CD14-positive monocyte (primary cell): ENCODE data around the gene TGIF2. TPM values are rescaled to one million over a fixed set of nuclear protein-coding genes. Genes with fewer than 3 reads are reported as not detected.

Experiments
- DNase-seq, 3 donors: peaks; one replicate each; pipeline ENCODE4 v3.0.0-alpha.2; 2011 to 2022
- H2AFZ ChIP-seq: 2 replicates; pipeline ENCODE4 v1.6.0; 2012; ENCODE audit warnings: mild to moderate bottlenecking, low read depth, low read length, inconsistent platforms; ENCODE audit not compliant: insufficient read depth, poor library complexity, severe bottlenecking
- H3K27ac ChIP-seq, 2 donors: 1 replicate in 1 of 2; 2 replicates in 1 of 2; pipeline ENCODE4 v1.5.1; 2012 to 2013; ENCODE audit warnings: low read length in 2 of 2, control low read depth in 1 of 2, inconsistent platforms in 1 of 2, low read depth in 1 of 2, mild to moderate bottlenecking in 1 of 2
- H3K27me3 ChIP-seq, 2 donors: one replicate each; pipeline versions ENCODE4 v1.6.0 to v1.6.1; 2011 to 2013; ENCODE audit warnings: low read length in 2 of 2; ENCODE audit not compliant: control insufficient read depth in 2 of 2, insufficient read depth in 2 of 2
- H3K36me3 ChIP-seq, 2 donors: replicated peaks in 1 of 2; 1 replicate in 1 of 2; 2 replicates in 1 of 2; pipeline versions ENCODE4 v1.5.1 to v1.6.1; 2012 to 2013; ENCODE audit warnings: low read length in 2 of 2, control low read depth in 1 of 2, inconsistent platforms in 1 of 2, mild to moderate bottlenecking in 1 of 2; ENCODE audit not compliant: insufficient read depth in 2 of 2, control insufficient read depth in 1 of 2
- H3K4me1 ChIP-seq, 2 donors: 1 replicate in 1 of 2; 2 replicates in 1 of 2; pipeline versions ENCODE4 v1.5.1 to v1.6.1; 2012 to 2013; ENCODE audit warnings: low read length in 2 of 2, control low read depth in 1 of 2, inconsistent platforms in 1 of 2, mild to moderate bottlenecking in 1 of 2, moderate library complexity in 1 of 2; ENCODE audit not compliant: insufficient read depth in 2 of 2, control insufficient read depth in 1 of 2
- H3K4me2 ChIP-seq: replicated peaks from 2 replicates; pipeline ENCODE3; 2012; ENCODE audit warnings: low read length, moderate library complexity, mild to moderate bottlenecking; ENCODE audit not compliant: poor library complexity, severe bottlenecking; ENCODE audit errors: extremely low read depth
- H3K4me3 ChIP-seq, 3 experiments: fragments of 200-600 bp in 1 of 3; sonication (generic) in 1 of 3; replicated peaks in 1 of 3; 1 replicate in 2 of 3; 2 replicates in 1 of 3; pipeline ENCODE4 v1.5.1; 2011 to 2013; ENCODE audit warnings: low read length in 3 of 3, mild to moderate bottlenecking in 3 of 3, control low read depth in 2 of 3, low read depth in 2 of 3, inconsistent platforms in 1 of 3, moderate library complexity in 1 of 3
- H3K79me2 ChIP-seq: 2 replicates; pipeline ENCODE4 v1.6.0; 2012; ENCODE audit warnings: mild to moderate bottlenecking, control low read depth, inconsistent platforms, low read length, moderate library complexity; ENCODE audit not compliant: insufficient read depth
- H3K9ac ChIP-seq: 2 replicates; pipeline ENCODE4 v1.6.0; 2017; ENCODE audit warnings: low read length, mild to moderate bottlenecking; ENCODE audit not compliant: insufficient read depth, poor library complexity, severe bottlenecking
- H3K9me3 ChIP-seq, 2 donors: replicated peaks in 1 of 2; 1 replicate in 1 of 2; 2 replicates in 1 of 2; pipeline versions ENCODE4 v1.5.1 to v1.6.1; 2012 to 2013; ENCODE audit warnings: low read length in 2 of 2, control low read depth in 1 of 2; ENCODE audit not compliant: control insufficient read depth in 1 of 2, insufficient read depth in 1 of 2
- H4K20me1 ChIP-seq: 2 replicates; pipeline ENCODE4 v1.6.0; 2012; ENCODE audit warnings: mild to moderate bottlenecking, low read length, control low read depth, moderate library complexity; ENCODE audit not compliant: insufficient read depth
- H3K27ac Mint-ChIP-seq, 7 donors: one replicate each; pipeline ENCODE4 v1.8.0; 2020; ENCODE audit warnings: mild to moderate bottlenecking in 7 of 7, mixed read lengths in 7 of 7, moderate library complexity in 6 of 7, inconsistent platforms in 2 of 7
- H3K27me3 Mint-ChIP-seq, 3 donors: one replicate each; pipeline ENCODE4 v1.8.0; 2021 to 2022; ENCODE audit warnings: low read depth in 3 of 3, mild to moderate bottlenecking in 3 of 3, mixed read lengths in 3 of 3, moderate library complexity in 3 of 3, inconsistent platforms in 1 of 3
- H3K36me3 Mint-ChIP-seq, 2 donors: one replicate each; pipeline ENCODE4 v1.8.0; 2020; ENCODE audit warnings: mixed read lengths in 2 of 2, inconsistent platforms in 1 of 2, mild to moderate bottlenecking in 1 of 2
- H3K4me1 Mint-ChIP-seq: one replicate; pipeline ENCODE4 v1.8.0; 2020; ENCODE audit warnings: mild to moderate bottlenecking, mixed read lengths
- H3K4me3 Mint-ChIP-seq, 2 donors: one replicate each; pipeline ENCODE4 v1.8.0; 2020; ENCODE audit warnings: mild to moderate bottlenecking in 2 of 2, mixed read lengths in 2 of 2, moderate library complexity in 1 of 2
- H3K9me3 Mint-ChIP-seq, 7 donors: one replicate each; pipeline ENCODE4 v1.8.0; 2020 to 2022; ENCODE audit warnings: mixed read lengths in 7 of 7, mild to moderate bottlenecking in 6 of 7, moderate library complexity in 6 of 7, inconsistent platforms in 2 of 7
- WGBS: methylation state at CpG from one replicate; pipeline ENCODE4 v1.1.5; 2013; ENCODE audit warnings: missing lambda C conversion rate; ENCODE audit not compliant: insufficient coverage; 5-methylcytosine and 5-hydroxymethylcytosine counted together
- intact Hi-C, 2 donors: fragments of 100-400 bp; cut with micrococcal nuclease; formaldehyde crosslinking; loops; one replicate each; pipeline versions ENCODE4 v1.15.0 to v1.15.1; 2023
- polyA plus RNA-seq, 3 donors: library from polyadenylated mRNA; depleted of rRNA in 1 of 3; unstranded in 2 of 3; stranded (reverse) in 1 of 3; fragments of 300-500 nt in 2 of 3; fragments of >200 nt in 1 of 3; fragmentation: Illumina TruSeq in 2 of 3; gene quantifications; 1 replicate in 2 of 3; 2 replicates in 1 of 3; pipeline ENCODE4 v1.2.3, GENCODE V29; 2012 to 2021
- TF ChIP-seq, protein P1 (sequence below): fragments of 200-600 bp; IDR thresholded peaks from one replicate; pipeline ENCODE4 v1.8.0; 2022; ENCODE audit warnings: antibody characterized with exemption, mild to moderate bottlenecking

Gene TGIF2
- polyA plus RNA-seq, 3 donors: 11.0 to 15.9 (median 12.2) TPM

DNA sequence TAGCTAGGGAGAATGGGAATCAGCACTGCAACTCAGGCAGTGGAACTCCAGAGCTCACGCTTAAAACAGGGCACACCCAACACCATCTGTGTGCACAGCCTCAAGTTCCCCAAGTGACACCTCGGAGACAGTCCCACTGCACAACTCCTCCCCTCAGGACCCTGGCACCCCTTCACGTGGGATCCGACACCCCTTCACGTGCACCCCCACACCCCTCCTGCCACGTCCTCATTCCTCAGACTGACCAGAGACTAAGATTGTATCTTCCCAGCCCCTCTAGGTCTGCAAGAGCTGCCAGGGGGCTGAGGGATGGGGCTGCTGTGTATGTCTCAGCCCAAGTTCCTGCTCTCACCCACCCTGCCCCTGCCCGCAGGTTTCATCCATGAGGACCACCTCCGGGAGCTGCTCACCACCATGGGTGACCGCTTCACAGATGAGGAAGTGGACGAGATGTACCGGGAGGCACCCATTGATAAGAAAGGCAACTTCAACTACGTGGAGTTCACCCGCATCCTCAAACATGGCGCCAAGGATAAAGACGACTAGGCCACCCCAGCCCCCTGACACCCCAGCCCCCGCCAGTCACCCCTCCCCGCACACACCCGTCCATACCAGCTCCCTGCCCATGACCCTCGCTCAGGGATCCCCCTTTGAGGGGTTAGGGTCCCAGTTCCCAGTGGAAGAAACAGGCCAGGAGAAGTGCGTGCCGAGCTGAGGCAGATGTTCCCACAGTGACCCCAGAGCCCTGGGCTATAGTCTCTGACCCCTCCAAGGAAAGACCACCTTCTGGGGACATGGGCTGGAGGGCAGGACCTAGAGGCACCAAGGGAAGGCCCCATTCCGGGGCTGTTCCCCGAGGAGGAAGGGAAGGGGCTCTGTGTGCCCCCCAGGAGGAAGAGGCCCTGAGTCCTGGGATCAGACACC, 24.4 kb upstream of the TGIF2 start:
- no peaks in the 10 kb centered on the region for H3K4me1 Mint-ChIP-seq
- H3K4me1 ChIP-seq: no peaks in the 10 kb centered on the region
- no peaks in the 10 kb centered on the region for H3K9me3 ChIP-seq
- H2AFZ ChIP-seq: no peak overlapping the region
- H3K36me3 Mint-ChIP-seq: no peaks in the 10 kb centered on the region
- no peaks in the 10 kb centered on the region for H3K27me3 ChIP-seq
- WGBS: 94% methylated on average over 13 of the region's 23 CpGs
- no peak overlapping the region for H3K4me3 Mint-ChIP-seq
- H3K36me3 ChIP-seq: no peaks in the 10 kb centered on the region
- intact Hi-C loops: loop anchor here in 1 of 2 donors (10.0 kb wide), 1 partner anchor 336 kb away; no protein-coding TSS in a partner anchor
- H3K4me2 ChIP-seq: no peak overlapping the region
- no peaks in the 10 kb centered on the region for H4K20me1 ChIP-seq
- no peak overlapping the region for H3K4me3 ChIP-seq
- DNase-seq: no peak
- peaks cover 0 to 5% (median 1%) of the 10 kb centered on the region in 3 donors for H3K27me3 Mint-ChIP-seq
- H3K27ac Mint-ChIP-seq: no peak overlapping the region
- H3K9ac ChIP-seq: no peak overlapping the region
- H3K9me3 Mint-ChIP-seq: peaks cover 0 to 1% (median 0%) of the 10 kb centered on the region in 7 donors
- TF ChIP-seq, protein P1, sequence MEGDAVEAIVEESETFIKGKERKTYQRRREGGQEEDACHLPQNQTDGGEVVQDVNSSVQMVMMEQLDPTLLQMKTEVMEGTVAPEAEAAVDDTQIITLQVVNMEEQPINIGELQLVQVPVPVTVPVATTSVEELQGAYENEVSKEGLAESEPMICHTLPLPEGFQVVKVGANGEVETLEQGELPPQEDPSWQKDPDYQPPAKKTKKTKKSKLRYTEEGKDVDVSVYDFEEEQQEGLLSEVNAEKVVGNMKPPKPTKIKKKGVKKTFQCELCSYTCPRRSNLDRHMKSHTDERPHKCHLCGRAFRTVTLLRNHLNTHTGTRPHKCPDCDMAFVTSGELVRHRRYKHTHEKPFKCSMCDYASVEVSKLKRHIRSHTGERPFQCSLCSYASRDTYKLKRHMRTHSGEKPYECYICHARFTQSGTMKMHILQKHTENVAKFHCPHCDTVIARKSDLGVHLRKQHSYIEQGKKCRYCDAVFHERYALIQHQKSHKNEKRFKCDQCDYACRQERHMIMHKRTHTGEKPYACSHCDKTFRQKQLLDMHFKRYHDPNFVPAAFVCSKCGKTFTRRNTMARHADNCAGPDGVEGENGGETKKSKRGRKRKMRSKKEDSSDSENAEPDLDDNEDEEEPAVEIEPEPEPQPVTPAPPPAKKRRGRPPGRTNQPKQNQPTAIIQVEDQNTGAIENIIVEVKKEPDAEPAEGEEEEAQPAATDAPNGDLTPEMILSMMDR: no peak
- no peak overlapping the region for H3K27ac ChIP-seq
- no peaks in the 10 kb centered on the region for H3K79me2 ChIP-seq

DNA sequence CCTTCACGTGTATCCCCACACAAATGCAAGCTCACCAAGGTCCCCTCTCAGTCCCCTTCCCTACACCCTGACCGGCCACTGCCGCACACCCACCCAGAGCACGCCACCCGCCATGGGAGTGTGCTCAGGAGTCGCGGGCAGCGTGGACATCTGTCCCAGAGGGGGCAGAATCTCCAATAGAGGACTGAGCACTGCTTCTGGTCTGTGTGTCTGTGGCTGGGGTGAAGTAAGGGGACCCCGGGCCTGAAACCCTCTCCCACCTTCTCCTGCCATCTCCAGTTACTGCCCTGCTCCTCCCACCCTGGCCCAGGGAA, 23.8 kb upstream of the TGIF2 start:
- no peaks in the 10 kb centered on the region for H3K4me1 ChIP-seq
- TF ChIP-seq, protein P1: no peak
- WGBS: no CpG with 5 or more reads among the region's 9 CpGs
- H3K36me3 ChIP-seq: no peaks in the 10 kb centered on the region
- H3K27ac Mint-ChIP-seq: peak overlapping the region in 1 of 7 donors; percentile 57
- no peaks in the 10 kb centered on the region for H3K27me3 ChIP-seq
- H3K79me2 ChIP-seq: no peaks in the 10 kb centered on the region
- no peak overlapping the region for H3K9ac ChIP-seq
- H4K20me1 ChIP-seq: no peaks in the 10 kb centered on the region
- DNase-seq: no peak
- H2AFZ ChIP-seq: no peak overlapping the region
- peaks cover 0 to 5% (median 1%) of the 10 kb centered on the region in 3 donors for H3K27me3 Mint-ChIP-seq
- H3K4me3 Mint-ChIP-seq: no peak overlapping the region
- no peak overlapping the region for H3K4me3 ChIP-seq
- intact Hi-C loops: loop anchor here in 1 of 2 donors (10.0 kb wide), 1 partner anchor 335 kb away; no protein-coding TSS in a partner anchor
- no peak overlapping the region for H3K4me2 ChIP-seq
- H3K4me1 Mint-ChIP-seq: no peaks in the 10 kb centered on the region
- peaks cover 0 to 1% (median 0%) of the 10 kb centered on the region in 7 donors for H3K9me3 Mint-ChIP-seq
- H3K36me3 Mint-ChIP-seq: no peaks in the 10 kb centered on the region
- no peaks in the 10 kb centered on the region for H3K9me3 ChIP-seq
- no peak overlapping the region for H3K27ac ChIP-seq
